ENCODE results near the gene CTNNB1. TPM values are rescaled to one million over a fixed set of nuclear protein-coding genes. Genes with fewer than 3 reads are reported as not detected.

CTNNB1 gene
- total and polyA plus RNA-seq, 2 of the 4 experiments (the other 2 are of a cell fraction), result 364 to 1,677 TPM

DNA sequence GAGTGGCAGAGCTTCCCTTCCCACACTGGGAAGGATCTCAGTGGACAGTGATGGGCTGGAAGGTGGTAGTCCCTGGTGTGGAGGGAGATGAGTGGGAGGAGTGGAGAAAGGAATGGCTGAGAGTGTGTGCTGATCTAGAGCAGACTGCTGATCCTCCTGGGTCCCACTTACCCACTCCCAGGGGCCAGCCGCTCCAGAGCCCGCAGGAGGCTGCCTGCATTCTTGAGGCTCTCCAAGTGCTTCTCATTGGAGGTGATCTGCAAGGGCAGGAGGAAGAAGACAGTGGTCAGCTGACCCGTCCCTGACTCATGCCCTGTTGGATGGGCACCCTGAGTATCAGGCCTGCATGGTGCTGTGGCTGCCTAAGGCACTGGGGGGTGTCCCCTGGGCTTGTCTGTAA lies 50.0 kb downstream of the CTNNB1 start:
- H3K23ac ChIP-seq (ENCODE audit: low read depth, low read length), result no peak overlapping the region
- H2AK5ac ChIP-seq (ENCODE audit: low read depth, low read length), result no peak overlapping the region
- no TSS peak for BruUV-seq (replicated peaks)
- no peak overlapping the region for H3K18ac ChIP-seq (ENCODE audit: low read depth, low read length)
- no peak overlapping the region for H2BK120ac ChIP-seq (ENCODE audit: low read depth, low read length)
- H4K20me1 ChIP-seq (ENCODE audit: insufficient read depth, low read length), result no peaks in the 10 kb centered on the region; the same call in 1 of the 2 replicates
- H2BK5ac ChIP-seq (ENCODE audit: low read depth, low read length, poor library complexity, severe bottlenecking), result no peak overlapping the region
- no peak overlapping the region for H3K4me3 ChIP-seq (ENCODE audit: insufficient read depth, low read depth, low read length)
- H3K27ac ChIP-seq (ENCODE audit: insufficient read depth, low read length), result no peak overlapping the region
- no peak overlapping the region for H3K56ac ChIP-seq (ENCODE audit: extremely low read depth, insufficient read depth, low read length)
- peaks cover 8% of the 10 kb centered on the region for H3K36me3 ChIP-seq (ENCODE audit: control insufficient read depth, insufficient read depth, low read length)
- no peak overlapping the region for H2AFZ ChIP-seq (replicated peaks; ENCODE audit: low read length, poor library complexity)
- H2BK20ac ChIP-seq (ENCODE audit: low read depth, low read length), result no peak overlapping the region
- H3K9ac ChIP-seq (ENCODE audit: low read depth, low read length), result no peak overlapping the region
- no peak overlapping the region for H3K14ac ChIP-seq (replicated peaks; ENCODE audit: low read depth, low read length)
- DNase-seq (no peak), ATAC-seq (ENCODE audit: low read depth) (no peak)
- H3K79me1 ChIP-seq (ENCODE audit: low read depth in 1 of 2, low read length in 2 of 2), result no peaks in the 10 kb centered on the region
- peaks cover 3% of the 10 kb centered on the region; the same call in 1 of the 2 replicates for H3K4me1 ChIP-seq (ENCODE audit: control insufficient read depth, insufficient read depth, low read length)
- no peak overlapping the region for H3K4ac ChIP-seq (ENCODE audit: low read depth, low read length)
- H3K9me1 ChIP-seq (ENCODE audit: insufficient read depth, low read length), result peaks cover 15% of the 10 kb centered on the region; the same call in 1 of the 2 replicates
- H2AK9ac ChIP-seq (replicated peaks; ENCODE audit: low read depth, low read length, poor library complexity), result no peak overlapping the region
- intact Hi-C loops (cut with micrococcal nuclease) (no loop called here), in situ Hi-C loops (cut with MboI; ENCODE audit: low sequenced_read_pairs) (no loop called here), dilution Hi-C loops (cut with HindIII; ENCODE audit: low sequenced_read_pairs, unreplicated experiment) (no loop called here)
- no CpG with 5 or more reads among the region's 3 CpGs for WGBS, 2 experiments (ENCODE audit: extremely low coverage in 2 of 2, insufficient read length in 1 of 2)
- H3K4me2 ChIP-seq (ENCODE audit: low read depth, low read length), result no peak overlapping the region
- no peak overlapping the region for H2BK15ac ChIP-seq (ENCODE audit: low read depth, low read length)
- H4K8ac ChIP-seq (ENCODE audit: low read depth in 2 of 2, low read length in 2 of 2), result no peak overlapping the region
- CTCF ChIA-PET, result no interaction called here
- H3K9me3 ChIP-seq (ENCODE audit: control insufficient read depth, insufficient read depth, low read length), result no peaks in the 10 kb centered on the region
- no peak overlapping the region for H4K91ac ChIP-seq (ENCODE audit: insufficient read depth, low read depth, low read length)
- TF ChIP-seq RCOR1 (IDR thresholded peaks at IDR 0.05; ENCODE audit: insufficient replicate concordance, low read length) (no peak), FOS (IDR thresholded peaks at IDR 0.05; ENCODE audit: low read depth, low read length) (no peak), CEBPB (IDR thresholded peaks at IDR 0.05; ENCODE audit: low read depth, low read length) (no peak), CHD1 (IDR thresholded peaks at IDR 0.05; ENCODE audit: low read depth, low read length) (no peak), MAFK (IDR thresholded peaks at IDR 0.05; ENCODE audit: low read depth, low read length) (no peak), RAD21 (IDR thresholded peaks at IDR 0.05; ENCODE audit: low read length) (no peak), SMC3 (IDR thresholded peaks at IDR 0.05; ENCODE audit: low read depth, low read length) (no peak), MXI1 (IDR thresholded peaks at IDR 0.05; ENCODE audit: borderline replicate concordance, low read depth, low read length) (no peak), NFE2L2 (IDR thresholded peaks at IDR 0.05; ENCODE audit: low read depth, low read length) (no peak), BHLHE40 (IDR thresholded peaks at IDR 0.05; ENCODE audit: low read depth, low read length) (no peak)
- TF ChIP-seq, protein P1, sequence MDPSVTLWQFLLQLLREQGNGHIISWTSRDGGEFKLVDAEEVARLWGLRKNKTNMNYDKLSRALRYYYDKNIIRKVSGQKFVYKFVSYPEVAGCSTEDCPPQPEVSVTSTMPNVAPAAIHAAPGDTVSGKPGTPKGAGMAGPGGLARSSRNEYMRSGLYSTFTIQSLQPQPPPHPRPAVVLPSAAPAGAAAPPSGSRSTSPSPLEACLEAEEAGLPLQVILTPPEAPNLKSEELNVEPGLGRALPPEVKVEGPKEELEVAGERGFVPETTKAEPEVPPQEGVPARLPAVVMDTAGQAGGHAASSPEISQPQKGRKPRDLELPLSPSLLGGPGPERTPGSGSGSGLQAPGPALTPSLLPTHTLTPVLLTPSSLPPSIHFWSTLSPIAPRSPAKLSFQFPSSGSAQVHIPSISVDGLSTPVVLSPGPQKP (IDR thresholded peaks at IDR 0.05; ENCODE audit: borderline replicate concordance, low read depth, low read length), result no peak
- TF ChIP-seq, protein P2, sequence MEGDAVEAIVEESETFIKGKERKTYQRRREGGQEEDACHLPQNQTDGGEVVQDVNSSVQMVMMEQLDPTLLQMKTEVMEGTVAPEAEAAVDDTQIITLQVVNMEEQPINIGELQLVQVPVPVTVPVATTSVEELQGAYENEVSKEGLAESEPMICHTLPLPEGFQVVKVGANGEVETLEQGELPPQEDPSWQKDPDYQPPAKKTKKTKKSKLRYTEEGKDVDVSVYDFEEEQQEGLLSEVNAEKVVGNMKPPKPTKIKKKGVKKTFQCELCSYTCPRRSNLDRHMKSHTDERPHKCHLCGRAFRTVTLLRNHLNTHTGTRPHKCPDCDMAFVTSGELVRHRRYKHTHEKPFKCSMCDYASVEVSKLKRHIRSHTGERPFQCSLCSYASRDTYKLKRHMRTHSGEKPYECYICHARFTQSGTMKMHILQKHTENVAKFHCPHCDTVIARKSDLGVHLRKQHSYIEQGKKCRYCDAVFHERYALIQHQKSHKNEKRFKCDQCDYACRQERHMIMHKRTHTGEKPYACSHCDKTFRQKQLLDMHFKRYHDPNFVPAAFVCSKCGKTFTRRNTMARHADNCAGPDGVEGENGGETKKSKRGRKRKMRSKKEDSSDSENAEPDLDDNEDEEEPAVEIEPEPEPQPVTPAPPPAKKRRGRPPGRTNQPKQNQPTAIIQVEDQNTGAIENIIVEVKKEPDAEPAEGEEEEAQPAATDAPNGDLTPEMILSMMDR (conservative IDR thresholded peaks at IDR 0.05; ENCODE audit: low read depth, low read length), result no peak
- POLR2A ChIA-PET (ENCODE audit: unreplicated experiment), result no interaction called here
- H4K5ac ChIP-seq (ENCODE audit: low read depth, low read length), result no peak overlapping the region
- H3K27me3 ChIP-seq (ENCODE audit: control insufficient read depth, insufficient read depth, low read length), result no peaks in the 10 kb centered on the region
